Right ventricle myocardium superior (tissue), 1 donor: ENCODE measurements around the gene INKA1. TPM values are rescaled to one million over a fixed set of nuclear protein-coding genes. Genes with fewer than 3 reads are reported as not detected.
"Not testable (repeated sequence)": the region's sequence is repeated elsewhere in the genome, so short reads cannot be mapped to it uniquely, and the experiment has no call there.

Source experiments
- ATAC-seq: fragments of 200-7000 bp; cut with Tn5 transposase; one replicate; pipeline ENCODE4 v1.9.1; 2020; ENCODE audit warnings: mild to moderate bottlenecking; ENCODE audit not compliant: poor library complexity
- DNase-seq: peaks from one replicate; pipeline ENCODE4 v3.0.0-alpha.2; 2020
- intact Hi-C: fragments of 100-400 bp; cut with DNase I; formaldehyde crosslinking; loops from one replicate; pipeline ENCODE4 v1.11.2; 2022
- total RNA-seq: library from RNA; stranded (reverse); fragmentation: NEBNext Ultra II Directional; extraction: Animal tissue kit (Norgen Biotek cat#: 25700); gene quantifications from one replicate; pipeline ENCODE4 v1.2.1, GENCODE V29; 2021
- donor health status: DM: no; HTN: yes; CAD: no; lungs with severe emphysema.

The INKA1 gene
- total RNA-seq, 1 donor from 2014 or later, result 2.9 TPM

DNA sequence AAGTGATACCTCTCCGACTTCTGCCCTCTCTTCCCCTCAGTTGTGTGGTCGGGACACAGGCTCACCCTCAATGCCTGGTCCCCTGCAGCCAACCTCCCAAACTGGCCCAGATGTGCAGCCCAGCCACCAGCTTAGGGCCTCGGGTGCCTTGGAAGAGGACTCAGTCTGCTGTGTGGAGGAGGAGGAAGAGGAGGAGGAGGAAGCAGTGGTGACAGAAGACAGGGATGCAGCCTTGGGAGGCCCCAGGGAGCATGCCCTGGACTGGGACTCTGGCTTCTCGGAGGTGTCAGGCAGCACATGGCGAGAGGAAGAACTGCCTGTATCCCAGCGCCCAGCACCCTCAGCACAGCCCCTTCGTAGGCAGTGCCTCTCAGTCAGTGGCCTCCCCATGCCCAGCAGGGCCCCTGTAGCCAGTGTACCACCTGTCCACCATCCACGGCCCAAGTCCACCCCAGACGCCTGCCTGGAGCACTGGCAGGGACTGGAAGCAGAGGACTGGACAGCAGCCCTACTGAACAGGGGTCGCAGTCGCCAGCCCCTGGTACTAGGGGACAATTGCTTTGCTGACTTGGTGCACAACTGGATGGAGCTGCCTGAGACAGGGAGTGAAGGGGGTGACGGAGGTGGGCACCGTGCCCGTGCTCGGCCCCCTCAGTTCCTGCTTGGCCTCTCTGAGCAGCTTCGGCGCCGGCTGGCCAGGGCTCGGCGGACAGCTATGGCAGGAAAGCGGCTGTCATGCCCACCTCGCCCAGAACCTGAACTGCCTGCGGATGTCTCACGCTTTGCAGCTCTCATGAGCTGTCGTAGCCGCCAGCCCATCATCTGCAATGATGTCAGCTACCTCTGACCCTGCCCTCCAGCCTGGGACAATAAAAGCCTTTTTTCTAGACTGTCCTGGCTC lies 1.3 kb downstream of the INKA1 start:
- peak; percentile 51 for DNase-seq
- ATAC-seq, result no peak
- intact Hi-C loops, result loop anchor here (5.0 kb wide), 1 partner anchor 98 kb away; the partner anchor contains the start of gene MST1R

DNA sequence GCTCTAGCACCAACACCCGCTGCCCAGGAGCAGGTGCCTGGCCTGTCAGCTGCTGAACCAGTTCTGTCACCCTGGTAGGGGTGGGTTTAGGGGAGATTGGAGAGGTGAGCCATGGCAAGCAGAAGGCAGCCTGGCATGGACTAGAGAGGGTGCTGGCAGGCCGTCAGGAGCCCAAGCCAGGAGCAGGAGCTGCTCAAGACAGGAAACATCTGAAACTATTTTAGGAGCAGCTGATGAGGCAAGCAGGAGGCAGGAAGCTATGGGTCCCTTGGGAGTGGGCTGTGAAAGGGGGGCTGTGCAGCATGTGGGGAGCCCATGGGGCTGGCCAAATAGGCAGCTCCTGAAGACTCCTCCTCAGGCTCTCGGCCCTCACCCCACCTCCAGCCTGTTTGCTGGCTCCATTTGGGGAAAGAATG lies 2.3 kb downstream of the INKA1 start:
- DNase-seq (peak; percentile 92), ATAC-seq (peak; percentile 61)
- intact Hi-C loops, result no loop called here

DNA sequence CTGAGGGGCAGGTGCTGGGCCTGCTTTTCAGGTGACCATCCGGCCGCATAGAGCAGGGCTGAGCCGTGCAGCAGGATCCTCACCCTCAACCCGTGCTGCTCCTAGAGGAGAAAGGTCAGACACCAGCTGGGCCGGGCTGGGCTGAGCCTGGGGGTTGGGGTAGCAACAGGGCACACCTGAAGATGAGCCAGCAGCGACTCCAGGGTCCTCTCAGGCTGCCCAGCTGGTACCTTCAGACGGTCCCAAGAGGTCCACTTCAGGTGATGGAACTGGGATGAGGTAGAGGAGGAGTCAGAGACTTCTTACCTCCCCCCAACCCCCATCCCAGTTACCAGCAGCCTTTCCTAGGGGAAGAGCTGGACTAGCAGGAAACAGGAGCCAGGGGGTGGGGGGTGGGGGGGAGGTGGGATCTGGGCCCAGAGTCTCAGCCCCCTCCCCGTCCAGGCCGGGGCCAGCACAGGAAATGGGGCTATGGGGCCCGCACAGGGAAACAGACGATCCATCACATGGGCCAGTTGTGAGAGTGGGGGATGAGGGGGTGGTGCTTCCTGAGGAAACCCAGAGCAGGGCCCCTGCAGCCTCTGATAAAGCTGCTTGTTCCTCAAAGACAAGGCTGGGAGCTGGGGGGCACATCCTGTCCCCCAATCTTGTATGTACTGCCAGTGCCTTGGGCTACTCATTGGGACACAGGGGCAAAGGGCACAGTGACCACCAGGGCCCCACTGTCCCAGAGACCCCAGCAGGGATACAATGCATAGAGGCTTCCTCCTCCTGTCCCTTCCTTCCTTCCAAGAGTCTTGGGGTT lies 3.0 kb downstream of the INKA1 start:
- intact Hi-C loops, result no loop called here
- DNase-seq (peak; percentile 55), ATAC-seq (no peak)

GRCh38 chr3:49806850-49807249 lies 3.8 kb downstream of the INKA1 start:
- ATAC-seq, result no peak
- intact Hi-C loops, result no loop called here
- DNase-seq, result no peak

DNA sequence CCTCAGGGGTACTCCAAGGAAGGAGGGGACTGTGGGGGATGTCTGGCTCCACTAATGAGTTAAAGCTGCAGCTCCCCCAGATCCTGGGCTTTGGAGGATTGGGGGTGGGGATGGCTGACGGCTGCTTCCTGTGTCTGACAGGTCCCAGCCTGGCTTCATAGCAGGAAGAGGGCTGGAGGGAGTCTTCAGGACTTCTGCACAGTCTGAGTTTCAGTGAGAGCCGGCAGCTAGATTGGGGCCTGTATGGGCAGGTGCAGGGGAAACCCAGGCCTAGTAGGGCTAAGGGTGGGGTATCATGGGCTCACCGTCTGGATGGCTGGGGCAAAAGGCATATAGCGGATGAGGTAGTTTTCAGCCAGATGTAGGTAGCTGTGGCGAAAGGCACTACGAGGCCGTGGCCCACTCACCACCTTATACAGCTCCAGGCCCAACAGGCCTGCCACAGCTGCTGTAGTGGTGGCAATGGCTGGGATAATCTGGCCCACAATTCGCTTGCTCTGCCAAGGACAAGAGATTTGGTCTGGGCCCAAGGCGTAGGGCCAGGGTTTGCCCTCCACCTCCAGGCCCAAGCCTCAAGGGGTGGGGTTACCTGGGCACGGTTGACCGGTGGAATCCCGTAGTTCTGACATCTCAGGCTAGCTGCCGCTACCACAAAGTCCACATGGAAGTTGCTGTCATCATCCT lies 4.5 kb downstream of the INKA1 start:
- ATAC-seq (no peak), DNase-seq (no peak)
- intact Hi-C loops, result no loop called here

GRCh38 chr3:49812916-49813496 lies 9.9 kb downstream of the INKA1 start:
- intact Hi-C loops, result no loop called here
- ATAC-seq, result peak; percentile 70
- DNase-seq, result no peak

DNA sequence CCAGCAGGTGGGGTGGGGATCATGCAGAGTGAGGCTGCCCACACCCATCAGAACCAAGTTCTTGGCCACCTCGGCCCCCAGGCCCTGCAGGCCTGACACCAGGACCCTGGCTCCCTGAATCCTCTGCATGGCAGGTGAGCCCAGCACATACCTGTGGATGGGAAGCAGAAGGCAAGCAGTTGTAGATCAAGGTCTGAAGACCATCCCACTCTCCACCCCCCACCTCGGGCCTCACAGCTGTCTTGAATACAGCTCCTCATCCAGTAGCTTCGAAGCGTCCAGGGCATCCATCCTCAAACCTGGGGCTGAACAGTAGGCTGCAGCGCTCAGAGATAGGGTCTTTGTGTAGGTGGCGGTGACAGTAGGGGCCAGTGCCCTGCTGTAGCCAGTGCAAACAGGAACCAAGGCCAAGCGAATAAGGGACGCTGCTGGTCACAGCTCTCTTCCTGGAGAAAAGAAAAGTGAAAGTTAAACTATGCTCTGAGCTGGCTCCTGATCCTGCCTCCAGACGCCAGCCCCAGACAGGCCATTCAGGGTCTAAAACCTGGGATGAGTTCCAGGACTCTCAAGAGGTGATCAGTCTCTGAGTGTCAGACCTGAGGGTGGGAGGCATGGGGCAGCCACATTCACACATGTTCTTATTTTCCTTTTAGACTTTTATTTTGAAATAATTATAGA lies 10.6 kb downstream of the INKA1 start, which contains the start of gene UBA7:
Gene UBA7 (minus strand): TSS at position 457 of the 678 bp plus-strand sequence. CDS start 166 bp downstream, at position 291.
- intact Hi-C loops, result no loop called here
- DNase-seq, result peak; percentile 71
- peak; percentile 96 for ATAC-seq

- ATAC-seq, DNase-seq, intact Hi-C loops: not testable (repeated sequence)
These were observed 20.1 kb downstream of the INKA1 start for GRCh38 chr3:49823131-49823530.

DNA sequence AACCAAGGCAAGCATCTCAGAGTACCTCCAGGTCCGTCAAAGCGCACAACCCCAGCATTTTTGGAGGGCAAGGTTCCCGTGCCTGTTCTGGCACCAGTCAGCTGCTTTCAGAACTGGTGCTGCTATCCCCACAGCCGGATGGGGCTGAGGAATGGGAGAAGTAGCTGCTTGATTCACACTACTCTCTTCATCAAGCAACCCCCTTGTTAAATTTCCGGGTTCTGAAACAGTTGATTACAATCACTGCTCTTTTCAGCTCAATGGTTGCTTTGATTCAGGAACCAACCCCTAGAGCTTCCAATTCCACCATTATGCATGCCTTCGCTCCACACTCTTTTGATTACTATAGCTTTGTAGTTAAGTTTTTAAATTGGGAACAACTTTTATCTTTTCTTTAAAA lies 23.0 kb downstream of the INKA1 start:
- intact Hi-C loops, result no loop called here
- no peak for DNase-seq
- no peak for ATAC-seq

- no peak for DNase-seq
- no peak for ATAC-seq
- intact Hi-C loops, result no loop called here
These were observed 28.3 kb downstream of the INKA1 start for GRCh38 chr3:49831341-49831740.

DNA sequence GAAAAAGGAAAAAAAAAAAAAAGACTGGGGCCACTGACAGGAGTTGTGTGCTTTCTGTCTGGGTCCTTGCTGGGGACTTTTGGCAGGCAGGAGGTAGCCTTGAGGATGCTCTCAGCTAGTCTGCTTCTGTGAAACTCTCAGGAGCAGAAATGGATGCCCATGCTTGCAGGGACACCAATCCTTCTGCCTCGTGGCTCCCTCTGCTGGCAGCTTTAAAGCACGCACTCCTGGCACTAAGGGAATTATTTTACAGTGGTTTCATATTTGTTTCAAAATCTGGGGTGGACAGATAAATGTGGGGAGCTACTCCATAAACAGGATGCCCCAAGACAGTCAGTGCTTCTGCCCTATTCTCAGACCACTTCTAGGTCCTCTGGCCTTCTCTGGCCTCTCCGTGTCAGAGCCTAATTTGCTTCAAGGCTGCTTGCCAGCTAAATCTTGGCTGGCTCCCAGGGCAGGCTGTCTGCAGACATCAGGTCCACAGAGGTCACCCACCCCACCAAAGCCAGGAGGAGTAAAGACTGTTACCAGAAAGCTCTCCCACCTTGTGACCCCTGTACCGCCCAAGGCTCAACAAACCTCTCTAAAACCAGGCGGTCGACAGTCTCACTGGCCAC lies 36.2 kb downstream of the INKA1 start:
- peak; percentile 86 for DNase-seq
- peak; percentile 90 for ATAC-seq
- intact Hi-C loops, result loop anchor here (1.0 kb wide), 1 partner anchor 37 kb away; no protein-coding TSS in a partner anchor

GRCh38 chr3:49840388-49840787 lies 37.3 kb downstream of the INKA1 start:
- ATAC-seq, result no peak
- intact Hi-C loops, result no loop called here
- no peak for DNase-seq

DNA sequence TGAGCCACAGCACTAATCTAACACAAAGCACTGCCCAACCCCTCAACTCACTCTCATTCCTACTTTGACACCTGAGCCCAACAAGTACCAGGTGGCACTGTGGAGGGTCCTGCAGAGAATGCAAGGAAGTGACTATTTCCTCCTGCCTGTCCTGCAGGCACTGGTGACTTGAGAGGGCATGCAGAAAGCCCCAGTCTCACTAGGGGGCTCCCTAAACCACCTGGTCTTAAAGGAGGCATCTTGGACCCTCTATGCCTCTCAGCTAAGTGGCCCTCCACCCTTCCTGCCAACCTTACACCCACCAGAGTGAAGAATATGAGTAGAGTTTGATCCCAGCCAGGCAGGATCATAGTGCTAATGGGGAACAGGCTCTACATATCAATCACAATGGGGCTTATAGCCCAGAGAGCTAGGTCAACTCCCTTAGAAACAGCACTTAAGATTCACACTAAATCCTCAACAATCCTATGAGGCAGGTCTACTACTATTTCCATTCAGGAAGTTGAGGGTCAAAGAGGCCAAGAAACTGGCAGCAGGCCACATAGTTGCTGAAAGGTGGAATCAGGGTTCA lies 38.1 kb downstream of the INKA1 start:
- ATAC-seq, result no peak
- intact Hi-C loops, result no loop called here
- no peak for DNase-seq

- DNase-seq (no peak), ATAC-seq (no peak)
- intact Hi-C loops, result no loop called here
These were observed 38.7 kb downstream of the INKA1 start for GRCh38 chr3:49841806-49842205.

GRCh38 chr3:49842843-49843517 lies 39.9 kb downstream of the INKA1 start:
- no peak for DNase-seq
- intact Hi-C loops, result no loop called here
- ATAC-seq, result no peak

DNA sequence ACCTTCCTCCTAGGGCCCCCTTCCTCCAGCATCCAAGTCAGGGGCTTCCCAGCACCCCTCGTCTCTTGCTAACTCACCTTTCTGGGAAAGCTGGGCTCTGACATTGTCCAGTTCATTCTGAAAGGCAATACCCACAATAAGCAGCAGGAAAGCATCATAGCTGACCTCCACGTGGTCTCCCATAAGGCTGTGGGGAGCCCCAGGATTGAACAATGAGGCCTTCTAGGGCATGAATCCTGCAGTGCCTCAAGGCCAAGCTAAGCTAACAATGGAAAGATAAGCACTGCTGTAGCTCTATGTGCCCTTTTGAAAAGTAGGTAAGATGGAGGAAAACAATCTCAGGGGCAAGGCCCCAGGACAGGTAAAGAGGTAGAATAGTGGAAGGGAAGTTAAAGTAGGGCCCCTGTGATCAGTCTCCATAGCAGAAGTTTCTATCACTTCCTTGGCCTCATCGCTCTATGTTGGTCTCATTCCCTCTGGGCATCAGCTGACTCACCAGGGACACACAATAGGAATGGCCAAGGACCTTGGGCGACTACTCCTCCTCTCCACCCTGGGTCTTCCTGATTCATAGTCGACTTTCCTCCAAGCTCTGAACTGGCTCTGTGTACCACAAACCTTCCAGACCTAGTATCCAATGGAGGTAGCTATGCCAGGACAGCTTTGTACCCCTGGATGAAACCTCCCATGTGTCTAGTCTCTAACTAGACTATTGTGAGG lies 41.6 kb downstream of the INKA1 start:
- ATAC-seq, result no peak
- intact Hi-C loops, result loop anchor here (5.0 kb wide), 1 partner anchor 63 kb away; no protein-coding TSS in a partner anchor
- no peak for DNase-seq
